Nephron (organoid): Measurements from ENCODE around the gene PEX11A.

Source experiments
- H3K27ac Mint-ChIP-seq, 3 experiments: 2 replicates each; pipeline ENCODE4 v1.8.0; 2020; ENCODE audit warnings: mixed read lengths in 3 of 3, mild to moderate bottlenecking in 2 of 3, moderate library complexity in 1 of 3
- H3K27me3 Mint-ChIP-seq: 2 replicates; pipeline ENCODE4 v1.8.0; 2021; ENCODE audit warnings: low read depth, mild to moderate bottlenecking, moderate library complexity, mixed read lengths
- H3K36me3 Mint-ChIP-seq: 2 replicates; pipeline ENCODE4 v1.8.0; 2020; ENCODE audit warnings: low read depth, mixed read lengths
- H3K4me1 Mint-ChIP-seq: 2 replicates; pipeline ENCODE4 v1.8.0; 2020; ENCODE audit warnings: mixed read lengths
- H3K4me3 Mint-ChIP-seq, 3 experiments: 2 replicates each; pipeline ENCODE4 v1.8.0; 2020; ENCODE audit warnings: mild to moderate bottlenecking in 3 of 3, mixed read lengths in 3 of 3, moderate library complexity in 2 of 3
- H3K9me3 Mint-ChIP-seq: 2 replicates; pipeline ENCODE4 v1.8.0; 2020; ENCODE audit warnings: mixed read lengths
- CTCF ChIP-seq, 3 experiments: fragments of 200-600 bp; sonication (generic); IDR thresholded peaks; one replicate each; pipeline ENCODE4 v1.5.0; 2021; ENCODE audit warnings: antibody characterized with exemption in 3 of 3; ENCODE audit not compliant: unreplicated experiment in 3 of 3

PEX11A gene

GRCh38 chr15:89690276-89691218, at the start of gene PEX11A, which contains the start of gene WDR93:
Gene PEX11A (minus strand): TSS chr15:89690754. CDS start chr15:89690632, 122 bp downstream.
Gene WDR93 (plus strand): TSS chr15:89690811. CDS start chr15:89701747, 10,936 bp downstream.
- Mint-ChIP-seq H3K27ac (peak within 1 kb of the TSS in 2 of 3 experiments; percentile 50 to 58), H3K9me3 (no peaks in the 10 kb centered on the region), H3K36me3 (peaks cover 4% of the 10 kb centered on the region), H3K27me3 (peaks cover 10% of the 10 kb centered on the region), H3K4me3 (peak within 1 kb of the TSS; percentile 84 to 89 (median 89)), H3K4me1 (no peaks in the 10 kb centered on the region)
- TF ChIP-seq CTCF (IDR thresholded peaks at IDR 0.05; ENCODE audit: unreplicated experiment in 3 of 3) = no peak

GRCh38 chr15:89740137-89740536, 49.6 kb upstream of the PEX11A start:
- TF ChIP-seq CTCF (IDR thresholded peaks at IDR 0.05; ENCODE audit: unreplicated experiment in 3 of 3) = peak; percentile 85 to 93 (median 91)
- H3K4me3 Mint-ChIP-seq = no peak overlapping the region
- H3K27ac Mint-ChIP-seq = no peak overlapping the region
- peaks cover 4% of the 10 kb centered on the region for H3K4me1 Mint-ChIP-seq
- H3K27me3 Mint-ChIP-seq = peaks cover 34% of the 10 kb centered on the region
- no peaks in the 10 kb centered on the region for H3K36me3 Mint-ChIP-seq
- no peaks in the 10 kb centered on the region for H3K9me3 Mint-ChIP-seq

- H3K27me3 Mint-ChIP-seq = peaks cover 36% of the 10 kb centered on the region
- no peaks in the 10 kb centered on the region for H3K36me3 Mint-ChIP-seq
- TF ChIP-seq CTCF (IDR thresholded peaks at IDR 0.05; ENCODE audit: unreplicated experiment in 3 of 3) = no peak
- H3K27ac Mint-ChIP-seq = no peak overlapping the region
- no peak overlapping the region for H3K4me3 Mint-ChIP-seq
- peaks cover 4% of the 10 kb centered on the region for H3K4me1 Mint-ChIP-seq
- H3K9me3 Mint-ChIP-seq = no peaks in the 10 kb centered on the region
These were observed 45.2 kb upstream of the PEX11A start for GRCh38 chr15:89735773-89736172.

GRCh38 chr15:89732451-89733172, 42.1 kb upstream of the PEX11A start:
- Mint-ChIP-seq H3K36me3 (no peaks in the 10 kb centered on the region), H3K4me3 (no peak overlapping the region), H3K4me1 (peaks cover 4% of the 10 kb centered on the region)

GRCh38 chr15:89731275-89731674, 40.7 kb upstream of the PEX11A start:
- Mint-ChIP-seq H3K4me3 (no peak overlapping the region), H3K9me3 (no peaks in the 10 kb centered on the region), H3K4me1 (no peaks in the 10 kb centered on the region), H3K36me3 (no peaks in the 10 kb centered on the region), H3K27me3 (peaks cover 29% of the 10 kb centered on the region), H3K27ac (no peak overlapping the region)
- no peak for TF ChIP-seq CTCF (IDR thresholded peaks at IDR 0.05; ENCODE audit: unreplicated experiment in 3 of 3)

More at GRCh38 chr15:89732451-89733172, 42.1 kb upstream of the PEX11A start:
- H3K27me3 Mint-ChIP-seq = peaks cover 36% of the 10 kb centered on the region
- H3K9me3 Mint-ChIP-seq = no peaks in the 10 kb centered on the region
- H3K27ac Mint-ChIP-seq = no peak overlapping the region
- TF ChIP-seq CTCF (IDR thresholded peaks at IDR 0.05; ENCODE audit: unreplicated experiment in 3 of 3) = no peak
